GM19240 (cell line): Measurements from ENCODE around the gene KYAT1.
"Not testable (repeated sequence)": the region's sequence is repeated elsewhere in the genome, so short reads cannot be mapped to it uniquely, and the experiment has no call there.

Experiments
- DNase-seq: peaks from one replicate; pipeline ENCODE4 v3.0.0; 2011; ENCODE audit warnings: low spot score; ENCODE audit not compliant: insufficient read length

KYAT1 gene

DNA sequence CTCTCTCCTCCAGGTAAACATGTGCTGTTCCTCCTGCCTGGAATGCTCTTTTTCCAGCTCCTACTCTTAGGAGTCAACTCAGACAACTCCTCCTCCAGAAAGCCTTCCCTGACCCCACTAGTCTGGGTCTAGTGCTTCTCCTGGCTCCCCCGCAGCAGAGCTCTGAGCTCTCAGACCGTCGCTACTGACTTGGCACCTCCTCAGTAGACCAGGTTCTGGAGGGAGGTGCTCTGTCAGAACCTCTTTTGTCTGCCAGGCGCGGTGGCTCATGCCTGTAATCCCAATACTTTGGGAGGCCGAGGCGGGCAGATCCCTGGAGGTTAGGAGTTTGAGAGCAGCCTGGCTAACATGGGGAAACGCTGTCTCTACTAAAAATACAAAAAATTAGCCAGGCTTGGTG, 3.6 kb upstream of the KYAT1 start:
- no peak for DNase-seq

DNA sequence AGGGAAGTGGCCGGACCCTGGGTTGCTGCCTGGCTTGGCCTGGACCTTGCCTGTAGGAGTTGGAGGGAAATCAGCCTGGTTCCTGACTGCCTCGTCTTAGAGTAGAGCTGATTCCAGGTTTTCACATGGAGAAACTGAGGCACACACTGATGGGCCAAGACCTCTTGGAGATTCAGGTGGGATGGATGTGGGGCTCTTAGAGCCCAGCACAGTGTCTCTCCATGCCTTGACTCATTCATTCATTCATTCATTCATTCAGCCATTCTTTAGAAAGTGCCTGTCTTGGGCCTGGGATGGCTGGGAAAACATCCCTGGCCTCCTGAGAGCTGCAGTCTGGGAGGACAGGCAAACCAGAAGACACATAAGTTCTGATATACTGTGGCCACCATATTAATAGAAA, 2.4 kb upstream of the KYAT1 start:
- no peak for DNase-seq

DNA sequence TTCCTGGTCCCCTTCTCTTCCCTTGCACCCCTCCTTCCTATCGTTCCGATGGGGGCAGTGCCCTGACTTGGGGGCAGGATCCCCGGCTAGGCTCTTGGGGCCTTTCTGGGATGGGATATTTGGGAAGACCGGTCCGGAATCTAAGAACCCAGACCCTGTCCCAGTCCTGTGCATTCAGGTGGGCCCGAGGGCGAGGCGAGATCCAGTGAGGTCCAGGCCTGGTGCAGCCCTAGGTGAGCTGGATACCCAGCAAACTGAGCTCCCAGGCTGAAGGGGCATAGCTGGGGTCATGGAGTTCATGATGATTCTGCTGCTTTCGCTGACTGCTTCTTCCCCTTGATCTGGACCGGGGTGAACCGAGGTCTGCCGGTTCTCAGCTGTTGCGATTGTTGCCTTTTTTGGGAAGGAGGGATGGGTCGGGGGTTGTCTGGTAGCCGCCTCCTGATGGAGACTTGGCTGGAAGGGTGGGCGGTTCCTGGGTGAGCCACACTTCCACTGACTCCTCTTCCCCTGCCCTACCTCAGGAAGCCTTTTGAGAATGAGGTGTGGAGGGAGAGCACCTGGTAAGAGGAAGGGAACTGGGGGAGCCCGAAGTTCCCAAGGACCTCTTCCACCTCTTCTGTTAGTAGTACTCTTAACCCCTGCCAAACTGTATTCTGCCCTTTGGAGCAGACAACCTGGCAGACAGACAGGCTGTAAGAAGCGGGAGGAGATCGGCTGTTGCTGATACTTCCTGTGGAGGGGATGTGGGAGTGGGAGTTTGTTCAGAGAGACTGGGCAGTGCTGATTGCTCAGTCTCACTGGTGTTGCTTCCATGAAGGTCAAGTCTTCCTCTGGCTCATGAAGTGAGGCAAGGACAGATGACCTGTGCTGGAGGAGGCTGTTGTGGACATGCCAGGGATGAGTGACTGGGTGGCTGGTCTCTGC, 1.2 kb upstream of the KYAT1 start:
- no peak for DNase-seq

DNA sequence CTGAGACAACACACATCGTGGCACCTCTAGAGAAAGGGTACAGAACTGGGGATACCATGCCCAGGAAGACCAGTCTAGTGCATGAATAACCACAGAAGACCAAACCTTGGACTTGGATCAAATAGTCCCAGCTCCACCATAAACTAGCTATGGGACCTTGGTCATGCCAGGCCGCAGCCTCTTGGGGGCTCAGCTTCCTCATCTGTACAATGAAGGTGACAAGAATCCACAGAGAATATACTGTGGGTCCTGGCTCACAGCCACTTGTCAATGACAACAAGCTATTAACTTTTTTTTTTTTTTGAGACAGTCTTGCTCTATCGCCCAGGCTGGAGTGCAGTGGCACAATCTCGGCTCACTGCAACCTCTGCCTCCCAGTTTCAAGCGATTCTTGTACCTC, 3.9 kb downstream of the KYAT1 start:
- DNase-seq: no peak

DNA sequence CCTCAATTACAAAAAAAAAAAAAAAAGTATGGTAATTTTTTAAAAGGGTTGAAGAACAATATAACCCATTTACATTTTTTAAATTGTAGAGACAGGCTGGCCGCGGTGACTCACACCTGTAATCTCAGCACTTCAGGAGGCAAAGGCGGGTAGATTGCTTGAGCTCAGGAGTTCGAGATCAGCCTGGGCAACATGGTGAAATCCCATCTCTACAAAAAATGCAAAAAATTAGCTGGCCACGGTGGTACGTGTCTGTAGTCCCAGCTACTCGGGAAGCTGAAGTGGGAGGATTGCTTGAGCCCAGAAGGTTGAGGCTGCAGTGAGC, 10.8 kb downstream of the KYAT1 start:
- not testable (repeated sequence) for DNase-seq

DNA sequence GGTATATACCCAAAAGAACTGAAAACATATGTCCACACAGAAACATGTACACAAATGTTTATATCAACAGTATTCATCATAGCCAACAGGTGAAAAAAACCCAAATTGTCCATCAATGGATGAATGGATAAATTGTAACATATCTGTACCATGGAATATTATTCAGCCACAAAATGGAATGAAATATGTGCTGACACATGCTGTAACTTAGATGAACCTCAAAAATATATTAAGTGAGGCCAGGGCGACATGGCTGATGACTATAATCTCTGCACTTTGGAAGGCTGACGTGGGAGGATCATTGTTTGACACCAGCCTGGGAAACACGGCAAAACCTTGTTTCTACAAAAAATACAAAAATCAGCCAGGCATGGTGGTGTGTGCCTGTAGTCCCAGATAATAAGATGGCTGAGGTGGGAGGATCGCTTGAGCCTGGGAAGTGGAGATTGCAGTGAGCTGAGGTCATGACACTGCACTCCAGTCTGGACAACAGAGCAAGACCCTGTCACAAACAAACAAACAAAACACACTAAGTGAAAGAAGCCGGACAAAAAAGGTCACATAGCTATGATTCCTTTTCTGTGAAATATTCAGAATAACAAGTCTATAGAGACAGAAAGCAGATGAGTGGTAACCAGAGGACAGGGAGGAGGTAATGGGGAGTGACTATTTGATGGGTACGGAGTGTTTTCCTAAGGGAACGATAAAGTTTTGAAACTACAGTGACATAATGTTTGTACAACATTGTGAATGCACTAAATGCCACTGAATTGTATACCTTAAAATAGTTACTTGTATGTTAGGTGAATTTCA, 11.4 kb downstream of the KYAT1 start:
- DNase-seq: no peak

DNA sequence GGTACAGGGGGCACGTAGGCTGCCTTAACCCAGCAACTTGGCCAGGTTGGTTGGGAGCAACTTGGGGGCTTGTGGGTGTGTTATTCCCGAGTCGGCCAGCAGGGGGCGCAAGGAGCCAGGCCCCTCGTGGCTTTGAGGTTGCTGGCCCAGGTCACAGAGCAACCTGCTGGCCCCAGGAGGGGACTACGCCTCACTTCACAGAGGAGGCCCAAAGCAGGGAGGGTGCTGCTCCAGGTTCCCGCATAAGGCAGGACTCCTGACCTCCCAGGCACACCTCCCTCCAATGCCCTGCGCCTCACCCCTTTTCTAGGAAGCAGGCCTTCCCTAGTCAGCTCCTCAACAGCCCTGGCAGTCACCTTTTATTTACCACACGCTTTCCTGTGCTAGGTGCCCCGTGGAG, 18.1 kb downstream of the KYAT1 start:
- peak; percentile 70 for DNase-seq

DNA sequence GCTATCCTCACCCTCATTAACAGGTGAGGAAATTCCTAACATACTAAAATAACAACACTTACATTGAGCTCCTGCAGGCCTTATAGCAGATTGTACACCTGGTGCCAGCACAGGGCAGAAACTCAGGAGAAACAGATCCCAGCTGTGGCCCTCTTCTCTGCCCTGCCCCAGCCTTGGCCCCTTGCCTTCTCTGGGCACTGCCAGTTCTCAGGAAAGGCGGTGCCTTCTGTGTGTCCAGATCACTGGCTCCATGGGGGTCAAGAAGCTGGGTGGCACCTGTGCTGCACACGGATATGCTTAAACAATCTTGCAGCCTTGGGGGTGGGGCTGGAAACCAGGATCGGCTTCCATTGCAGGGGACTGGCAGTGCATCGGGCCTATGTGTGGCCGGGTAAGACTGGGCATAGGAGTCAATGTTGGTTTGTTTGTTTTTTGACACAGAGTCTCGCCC, 19.3 kb downstream of the KYAT1 start:
- DNase-seq: no peak

DNA sequence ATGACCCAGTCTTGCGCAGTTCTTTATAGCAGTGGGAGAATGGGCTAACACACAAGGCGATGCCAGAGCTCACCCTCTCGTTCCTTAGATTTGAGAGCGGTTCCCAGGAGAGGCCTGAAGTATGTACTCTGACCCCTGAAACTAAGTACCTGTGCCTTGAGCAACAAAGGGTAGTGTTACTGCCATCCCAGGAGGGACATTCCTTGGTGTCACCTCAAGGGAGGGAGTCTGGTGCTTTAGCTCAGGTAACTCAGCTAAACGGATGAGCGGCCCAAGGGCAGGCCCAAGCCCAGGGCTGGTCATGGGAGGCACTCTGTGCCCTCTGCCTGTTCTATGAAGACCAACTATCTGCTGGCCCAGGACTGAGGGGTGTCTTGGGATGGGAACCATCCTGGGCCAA, 20.2 kb downstream of the KYAT1 start:
- no peak for DNase-seq

DNA sequence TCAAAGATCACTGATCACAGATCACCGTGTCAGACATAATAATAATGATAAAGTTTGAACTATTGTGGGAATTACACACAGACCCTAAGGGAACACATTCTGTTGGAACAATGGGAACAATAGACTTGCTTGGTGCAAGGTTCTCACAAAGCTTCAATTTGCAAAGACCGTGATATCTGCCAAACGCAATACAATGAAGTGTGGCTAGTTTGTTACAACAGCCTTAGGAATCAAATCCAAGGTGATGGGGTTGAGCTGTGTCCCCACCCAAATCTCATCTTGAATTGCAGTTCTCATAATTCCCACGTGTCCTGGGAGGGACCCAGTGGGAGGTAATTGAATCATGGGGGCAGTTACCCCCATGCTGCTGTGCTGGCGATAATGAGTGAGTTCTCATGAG, 20.8 kb downstream of the KYAT1 start:
- no peak for DNase-seq

DNA sequence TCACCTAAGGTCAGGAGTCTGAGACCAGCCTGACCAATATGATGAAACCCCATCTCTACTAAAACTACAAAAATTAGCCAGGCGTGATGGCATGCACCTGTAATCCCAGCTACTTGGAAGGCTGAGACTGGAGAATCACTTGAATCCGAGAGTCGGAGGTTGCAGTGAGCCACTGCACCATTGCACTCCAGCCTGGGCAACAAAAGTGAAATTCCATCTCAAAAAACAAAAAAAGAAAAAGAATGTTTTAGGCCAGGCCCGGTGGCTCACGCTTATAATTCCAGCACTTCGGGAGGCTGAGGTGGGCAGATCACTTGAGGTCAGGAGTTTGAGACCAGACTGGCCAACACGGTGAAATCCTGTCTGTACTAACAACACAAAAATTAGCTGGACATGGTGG, 23.3 kb downstream of the KYAT1 start:
- not testable (repeated sequence) for DNase-seq

DNA sequence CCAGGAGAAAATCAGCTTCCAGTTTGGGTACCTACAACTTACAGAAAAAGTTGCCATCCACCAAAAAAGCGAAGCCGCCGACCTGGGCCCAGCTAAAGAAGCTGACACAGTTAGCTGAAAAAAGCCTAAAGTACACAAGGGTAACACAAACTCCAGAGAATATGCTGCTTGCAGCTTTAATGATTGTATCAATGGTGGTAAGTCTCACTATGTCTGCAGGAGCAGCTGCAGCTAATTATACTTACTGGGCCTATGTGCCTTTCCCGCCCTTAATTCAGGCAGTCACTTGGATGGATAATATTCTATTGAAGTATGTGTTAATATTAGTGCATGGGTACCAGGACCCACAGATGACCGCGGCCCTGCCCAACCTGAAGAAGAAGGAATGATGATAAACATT, 27.3 kb downstream of the KYAT1 start:
- DNase-seq: not testable (repeated sequence)

DNA sequence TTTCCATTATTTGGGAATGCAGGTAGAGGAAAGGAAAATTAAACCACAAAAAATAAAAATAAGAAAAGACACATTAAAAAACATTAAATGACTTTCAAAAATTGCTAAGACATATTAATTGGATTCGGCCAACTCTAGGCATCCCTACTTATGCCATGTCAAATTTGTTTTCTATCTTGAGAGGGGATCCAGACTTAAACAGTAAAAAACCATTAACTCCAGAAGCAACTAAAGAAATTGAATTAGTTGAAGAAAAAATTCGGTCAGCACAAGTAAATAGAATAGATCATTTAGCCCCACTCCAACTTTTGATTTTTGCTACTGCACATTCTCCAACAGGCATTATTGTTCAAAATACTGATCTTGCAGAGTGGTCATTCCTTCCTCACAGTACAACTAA, 29.1 kb downstream of the KYAT1 start:
- DNase-seq: not testable (repeated sequence)

DNA sequence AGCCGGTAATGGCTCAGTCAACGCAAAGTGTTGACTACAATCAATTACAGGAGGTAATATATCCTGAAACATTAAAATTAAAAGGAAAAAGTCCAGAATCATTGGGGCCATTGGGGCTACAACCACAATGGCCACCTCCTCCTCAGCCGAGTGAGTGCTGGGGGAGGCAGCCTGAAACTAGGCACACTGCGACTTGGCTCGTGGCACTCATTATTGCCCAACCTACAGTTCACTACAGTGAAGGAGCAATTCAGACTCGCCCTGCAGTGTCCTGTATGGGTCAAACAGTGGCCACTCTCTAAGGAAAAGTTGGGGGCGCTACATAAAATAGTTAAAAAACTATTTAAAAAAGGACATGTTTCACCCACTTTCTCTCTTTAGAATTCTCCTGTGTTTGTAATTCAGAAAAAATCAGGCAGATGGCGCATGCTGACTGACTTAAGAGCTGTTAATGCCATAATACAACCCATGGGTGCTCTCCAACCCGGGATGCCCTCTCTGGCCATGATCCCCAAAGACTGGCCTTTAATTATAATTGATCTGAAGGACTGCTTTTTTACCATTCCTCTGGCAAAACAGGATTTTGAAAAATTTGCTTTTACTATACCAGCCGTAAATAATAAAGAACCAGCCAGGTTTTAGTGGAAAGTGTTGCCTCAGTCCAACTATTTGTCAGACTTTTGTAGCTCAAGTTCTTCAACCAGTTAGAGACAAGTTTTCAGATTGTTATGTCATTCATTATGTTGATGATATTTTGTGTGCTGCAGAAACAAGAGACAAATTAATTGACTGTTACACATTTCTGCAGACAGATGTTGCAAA, 29.8 kb downstream of the KYAT1 start:
- not testable (repeated sequence) for DNase-seq

DNA sequence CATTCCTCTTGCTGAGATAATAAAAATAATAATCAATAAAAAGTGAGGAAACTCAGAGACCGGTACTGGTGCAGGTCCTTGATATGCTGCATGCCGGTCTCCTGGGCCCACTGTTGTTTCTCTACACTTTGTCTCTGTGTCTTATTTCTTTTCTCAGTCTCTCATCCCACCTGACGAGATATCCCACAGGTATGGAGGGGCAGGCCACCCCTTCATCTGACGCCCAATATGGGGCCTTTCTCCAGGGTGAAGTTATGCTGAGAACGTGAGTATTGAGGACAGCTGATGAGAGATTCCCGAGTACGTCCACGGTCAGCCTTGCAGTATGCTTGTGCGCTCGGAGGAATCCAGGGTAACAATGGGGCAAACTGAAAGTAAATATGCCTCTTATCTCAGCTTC, 30.7 kb downstream of the KYAT1 start:
- not testable (repeated sequence) for DNase-seq

DNA sequence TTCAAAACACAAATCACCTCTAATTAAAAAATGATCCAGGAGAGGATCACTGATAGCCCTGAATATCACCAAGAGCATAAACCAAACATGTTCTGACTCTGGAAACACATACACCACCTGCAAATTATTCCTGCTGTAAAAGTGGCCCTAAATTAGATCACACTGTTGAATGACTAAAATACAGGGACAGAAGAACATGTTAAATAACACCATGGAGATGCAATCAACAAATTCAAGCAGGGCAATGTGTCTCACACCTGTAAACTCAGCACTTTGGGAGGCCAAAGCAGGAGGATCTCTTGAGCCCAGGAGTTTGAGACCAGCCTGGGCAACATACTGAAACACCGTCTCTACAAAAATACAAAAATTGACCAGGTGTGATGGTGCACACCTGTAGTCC, 33.9 kb downstream of the KYAT1 start:
- no peak for DNase-seq

DNA sequence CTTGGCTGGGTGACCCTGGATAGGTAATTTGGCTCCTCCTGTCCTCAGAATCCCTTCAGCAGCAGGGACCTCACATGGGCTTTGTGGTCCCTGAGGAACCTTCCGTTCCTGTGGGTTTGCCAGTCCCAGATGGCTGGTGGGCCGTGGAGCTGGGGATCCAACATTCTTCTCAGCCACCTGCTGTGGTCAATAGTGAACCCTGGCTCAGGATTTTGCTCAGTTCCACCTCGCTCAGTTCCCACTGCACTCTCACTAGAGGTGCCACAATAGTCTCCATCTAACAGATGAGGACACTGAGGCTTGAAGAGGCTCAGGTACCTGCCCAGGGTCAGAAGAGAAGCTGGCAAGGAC, 35.1 kb downstream of the KYAT1 start:
- no peak for DNase-seq

DNA sequence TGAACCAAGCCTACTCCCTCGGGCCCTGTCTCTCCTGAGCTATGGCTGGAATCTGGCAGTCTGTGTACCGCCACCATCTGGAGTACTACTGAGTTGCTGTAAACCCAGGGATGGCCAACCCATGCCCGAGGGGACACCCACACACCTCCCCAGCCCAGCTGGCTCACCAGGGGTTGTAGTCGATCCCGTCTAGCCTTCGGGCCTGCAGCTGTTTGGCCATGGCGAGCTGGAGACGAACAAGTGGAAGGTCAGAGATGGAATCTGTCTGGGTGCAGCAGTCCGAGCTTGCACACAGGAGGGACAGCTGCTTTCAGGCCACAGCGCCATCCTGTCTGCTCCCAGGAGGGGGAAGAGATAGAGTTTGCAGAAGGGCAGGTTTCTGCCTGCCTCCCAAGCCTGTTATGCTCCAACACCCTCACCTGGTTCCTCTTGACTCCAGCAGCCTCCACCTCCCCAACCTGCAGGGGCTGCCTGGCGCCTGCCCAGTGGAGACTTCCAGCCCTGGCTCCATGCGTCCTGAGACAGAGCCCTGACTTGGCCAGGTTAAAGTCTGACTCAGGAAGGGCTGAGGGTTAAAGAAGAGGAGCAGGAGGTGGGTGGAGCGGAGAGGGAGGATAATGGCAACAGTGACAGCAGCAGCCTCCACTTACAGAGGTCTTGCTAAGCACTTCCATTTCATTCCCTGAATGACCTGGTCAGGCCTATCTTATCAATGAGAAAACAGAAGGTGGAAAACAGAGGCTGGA, 36.4 kb downstream of the KYAT1 start:
- DNase-seq: no peak

DNA sequence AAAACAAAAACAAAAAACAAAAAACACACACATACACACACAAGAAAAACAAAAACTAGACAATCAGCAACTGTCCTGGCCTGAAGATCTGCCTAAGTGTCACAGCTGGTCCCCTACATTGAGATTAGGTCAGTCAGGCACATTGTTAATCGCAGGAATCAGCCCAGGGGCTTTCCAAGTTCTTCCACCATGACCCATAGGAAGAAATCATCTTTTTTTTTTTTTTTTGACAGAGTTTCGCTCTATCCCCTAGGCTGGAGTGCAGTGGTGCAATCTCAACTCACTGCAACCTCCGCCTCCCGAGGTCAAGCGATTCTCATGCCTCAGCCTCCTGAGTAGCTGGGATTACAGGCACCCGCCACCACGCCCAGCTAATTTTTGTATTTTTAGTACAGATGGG, 38.6 kb downstream of the KYAT1 start:
- not testable (repeated sequence) for DNase-seq

DNA sequence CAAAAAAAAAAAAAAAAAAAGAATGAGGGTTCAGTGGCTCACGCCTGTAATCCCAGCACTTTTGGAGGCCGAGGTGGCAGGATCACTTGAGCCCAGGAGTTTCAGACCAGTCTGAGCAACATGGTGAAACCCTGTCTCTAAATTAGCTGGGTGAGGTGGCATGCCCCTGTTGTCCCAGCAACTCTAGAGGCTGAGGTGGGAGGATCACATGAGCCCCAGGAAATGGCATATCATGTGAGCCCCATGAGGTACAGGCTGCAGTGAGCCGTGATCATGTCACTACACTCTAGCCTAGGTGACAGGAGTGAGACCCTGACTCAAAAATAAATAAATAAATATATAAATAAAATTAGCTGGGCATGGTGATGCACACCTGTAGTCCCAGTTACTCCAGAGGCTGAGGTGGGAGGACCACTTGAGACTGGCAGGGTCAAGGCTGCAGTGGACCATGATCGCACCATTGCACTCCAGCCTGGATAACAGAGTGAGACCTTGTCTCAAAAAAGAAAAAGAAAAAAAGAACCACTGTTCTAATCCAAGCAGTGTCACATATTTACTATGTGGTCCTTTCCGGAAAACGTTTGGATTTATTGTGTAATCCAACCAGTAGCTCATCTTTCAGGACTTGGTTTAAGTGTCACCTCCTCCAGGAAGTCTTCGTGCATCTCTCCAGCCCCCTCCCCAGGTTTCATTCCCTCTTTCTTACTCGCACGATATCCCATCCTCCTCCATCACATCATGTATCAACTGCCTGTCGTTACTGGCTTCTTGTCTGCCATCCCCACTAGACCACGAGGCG, 39.9 kb downstream of the KYAT1 start:
- no peak for DNase-seq
